Effector CD8-positive, alpha-beta T cell (primary cell): ENCODE measurements around the gene GRK3.
A peak's percentile ranks its signal among the peaks of the same experiment; 100 is the strongest.
"Not testable (repeated sequence)": the region's sequence is repeated elsewhere in the genome, so short reads cannot be mapped to it uniquely, and the experiment has no call there.

Experiments used
- DNase-seq: peaks from one replicate; lab custom pipeline; 2025; lab: John Stamatoyannopoulos, UW
- total RNA-seq, 4 experiments: gene quantifications; one replicate each; lab custom pipeline; 2026; lab: John Stamatoyannopoulos, UW

GRK3 gene
- 8.2 to 11.8 (median 10.2) reads per million in 4 experiments for total RNA-seq

DNA sequence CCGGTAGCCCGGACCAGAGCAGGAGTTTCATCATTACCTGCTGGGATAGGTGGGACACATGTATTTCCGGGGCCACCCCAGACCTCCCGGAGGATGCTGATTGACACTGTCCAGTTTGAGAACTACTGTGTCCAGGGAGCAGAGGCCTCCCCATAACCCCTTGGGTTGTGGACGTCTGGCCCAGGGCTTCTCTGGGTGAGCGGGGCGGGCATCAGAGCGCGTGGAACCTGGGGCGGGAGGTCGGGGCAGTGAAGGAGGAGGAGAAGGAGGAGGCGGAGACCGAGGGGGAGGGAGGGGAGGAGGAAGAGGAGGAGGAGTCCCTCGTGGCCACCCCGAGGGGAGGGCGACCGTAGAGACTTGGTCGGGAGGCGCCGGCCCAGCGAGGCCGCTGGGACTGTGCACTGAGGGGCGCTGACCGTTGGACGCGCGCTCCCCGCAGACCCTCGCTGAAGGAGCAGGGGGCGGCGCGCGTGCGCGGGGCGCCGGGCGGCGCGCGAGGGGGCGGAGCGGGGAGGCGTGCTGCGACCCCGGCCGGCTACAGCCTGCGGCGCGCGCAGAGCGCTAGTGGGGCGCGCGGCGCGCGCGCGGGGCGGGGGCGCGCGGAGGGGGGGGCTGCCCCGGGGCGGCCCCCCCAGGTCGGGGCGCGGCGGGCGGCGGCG lies at the start of gene GRK3:
GRK3 (plus strand) TSS at position 356 of the 659 bp plus-strand sequence. CDS start 366 bp downstream, outside the sequence.
- DNase-seq = peak; percentile 18

DNA sequence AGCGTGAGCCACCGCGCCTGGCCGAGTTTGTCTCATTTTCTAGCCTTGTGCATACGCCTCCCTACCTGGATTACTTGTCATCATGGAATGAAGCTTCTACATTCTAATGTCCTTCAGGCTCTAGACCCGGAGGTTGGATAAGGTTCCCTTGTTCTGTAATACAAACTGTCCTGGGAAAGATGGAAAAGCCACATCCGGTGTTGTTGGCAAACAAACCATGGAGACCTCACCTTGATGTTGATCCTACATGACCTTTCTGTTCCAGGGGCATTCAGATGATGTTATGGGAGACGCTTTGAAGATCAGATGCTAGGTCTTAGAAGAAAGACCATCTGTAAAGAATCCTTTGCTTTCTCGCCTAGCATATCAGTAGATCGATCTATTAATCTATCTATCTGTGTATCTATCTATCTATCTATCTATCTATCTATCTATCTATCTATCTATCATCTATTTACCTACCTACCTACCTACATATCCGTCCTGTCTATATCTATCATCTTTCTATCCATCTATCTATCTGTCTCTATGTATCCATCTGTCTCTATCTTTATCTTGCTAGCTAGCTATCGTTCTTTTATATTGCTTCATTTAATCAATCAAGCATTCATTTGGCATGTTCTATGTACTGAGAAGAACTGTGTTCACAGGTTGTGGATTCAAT lies 46.3 kb upstream of the GRK3 start:
- no peak for DNase-seq

DNA sequence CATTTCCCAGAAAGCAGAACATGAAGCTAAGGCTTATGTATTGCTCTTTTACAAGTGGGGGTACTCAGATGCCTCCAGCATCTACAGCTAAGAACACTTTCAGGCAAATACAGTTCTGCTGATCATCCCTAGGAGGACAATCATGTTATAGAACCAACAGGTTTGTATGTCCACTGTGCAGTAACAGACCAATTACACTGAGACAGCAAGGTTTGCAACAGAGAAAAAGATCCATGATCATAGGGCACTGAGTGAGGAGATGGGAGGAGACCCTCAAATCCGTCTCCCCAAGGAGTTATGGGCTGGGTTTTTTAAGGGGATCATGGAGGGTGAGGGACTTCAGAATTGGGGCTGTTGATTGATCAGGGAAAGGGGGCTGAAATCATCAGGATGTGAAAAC lies 39.1 kb upstream of the GRK3 start:
- no peak for DNase-seq

DNA sequence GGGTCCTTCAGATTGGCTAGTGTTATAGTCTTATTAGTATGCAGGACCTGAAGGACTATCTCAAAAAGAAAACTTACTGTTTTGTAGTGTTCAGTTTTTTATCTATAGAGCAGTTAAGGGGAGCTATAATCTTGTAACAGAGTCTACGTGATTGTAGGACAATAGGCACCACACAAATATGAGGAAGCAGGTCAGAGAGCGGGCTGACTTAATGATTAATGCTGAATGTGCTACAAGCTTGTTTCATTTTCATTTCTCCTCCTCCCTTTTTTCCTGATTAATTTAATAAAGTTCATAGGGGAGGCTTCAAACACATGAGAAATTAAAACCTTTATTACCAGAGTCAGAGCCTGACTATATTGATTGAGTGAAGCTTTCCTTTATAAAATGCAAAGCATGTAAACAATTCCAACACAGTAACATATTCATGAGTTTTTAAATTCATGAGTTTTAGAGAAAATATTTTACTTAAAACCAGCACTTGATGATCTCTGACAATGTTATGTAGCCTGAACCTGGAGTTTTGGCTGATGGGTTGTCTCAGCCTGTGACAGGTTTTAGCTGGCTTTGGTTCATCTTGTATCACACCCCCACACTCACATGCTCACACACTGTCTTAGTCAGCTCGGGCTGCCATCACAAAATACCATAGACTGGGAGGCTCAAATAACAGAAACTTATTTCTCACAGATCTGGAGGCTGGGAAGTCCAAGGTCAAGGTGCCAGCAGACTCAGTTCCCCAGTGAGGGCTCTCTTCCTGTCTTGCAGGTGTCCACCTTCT lies 38.5 kb upstream of the GRK3 start:
- not testable (repeated sequence) for DNase-seq

DNA sequence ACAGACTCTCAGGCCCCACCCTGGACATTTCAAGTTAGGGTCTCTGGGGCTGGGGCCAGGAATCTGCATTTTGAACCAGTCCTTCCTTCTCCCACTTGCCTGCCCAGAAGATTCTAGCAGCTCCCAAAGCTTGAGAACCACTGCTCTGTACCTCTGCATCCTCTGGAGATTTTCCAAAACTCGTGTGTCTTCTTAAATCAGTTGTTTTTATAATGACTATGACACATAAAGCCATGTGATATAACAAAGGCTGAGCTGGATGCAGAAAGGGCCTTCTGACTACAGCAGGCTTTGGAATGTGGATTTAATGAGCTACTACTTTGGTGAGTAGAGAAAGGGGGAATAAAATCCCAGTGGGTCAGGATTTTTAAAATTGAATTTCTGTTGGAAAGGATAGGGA lies 37.5 kb upstream of the GRK3 start:
- DNase-seq = not testable (repeated sequence)

DNA sequence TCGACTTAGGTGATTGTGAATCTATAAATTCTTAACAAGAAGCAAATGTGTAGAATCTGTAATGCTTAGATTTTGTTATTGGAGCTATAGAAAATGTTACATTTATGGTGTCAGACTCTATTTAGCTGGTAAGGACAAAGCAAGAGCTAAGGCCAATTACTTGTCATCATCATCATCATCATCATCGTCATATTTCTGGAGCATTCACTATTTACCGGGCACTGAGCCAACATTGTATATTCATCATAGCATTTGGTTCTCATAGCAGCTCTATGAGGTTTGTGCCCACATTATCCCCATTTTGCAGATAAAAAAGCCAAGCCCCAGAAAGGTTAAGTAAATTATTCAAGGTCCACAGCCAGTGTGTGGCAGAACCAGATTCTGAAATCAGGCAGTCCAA lies 36.4 kb upstream of the GRK3 start:
- DNase-seq = not testable (repeated sequence)

DNA sequence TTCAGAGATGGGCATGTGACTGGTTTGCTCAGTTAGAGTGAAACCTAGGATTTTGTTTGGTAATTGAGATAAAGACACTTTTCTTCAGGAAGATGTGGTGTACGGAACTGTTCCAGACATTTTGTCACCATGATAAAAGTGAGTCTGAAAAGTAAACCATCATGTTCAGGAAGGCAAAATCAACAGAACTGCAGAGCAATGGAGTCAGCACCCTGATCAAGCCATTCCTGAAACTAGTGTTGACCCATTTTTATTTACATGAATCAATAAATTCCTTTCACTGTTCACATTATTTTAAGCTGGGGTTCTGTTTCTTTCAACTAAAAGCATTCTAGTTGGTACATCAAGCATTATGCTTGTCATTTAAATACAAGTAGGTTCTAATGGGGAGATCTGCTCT lies 35.4 kb upstream of the GRK3 start:
- DNase-seq = not testable (repeated sequence)

DNA sequence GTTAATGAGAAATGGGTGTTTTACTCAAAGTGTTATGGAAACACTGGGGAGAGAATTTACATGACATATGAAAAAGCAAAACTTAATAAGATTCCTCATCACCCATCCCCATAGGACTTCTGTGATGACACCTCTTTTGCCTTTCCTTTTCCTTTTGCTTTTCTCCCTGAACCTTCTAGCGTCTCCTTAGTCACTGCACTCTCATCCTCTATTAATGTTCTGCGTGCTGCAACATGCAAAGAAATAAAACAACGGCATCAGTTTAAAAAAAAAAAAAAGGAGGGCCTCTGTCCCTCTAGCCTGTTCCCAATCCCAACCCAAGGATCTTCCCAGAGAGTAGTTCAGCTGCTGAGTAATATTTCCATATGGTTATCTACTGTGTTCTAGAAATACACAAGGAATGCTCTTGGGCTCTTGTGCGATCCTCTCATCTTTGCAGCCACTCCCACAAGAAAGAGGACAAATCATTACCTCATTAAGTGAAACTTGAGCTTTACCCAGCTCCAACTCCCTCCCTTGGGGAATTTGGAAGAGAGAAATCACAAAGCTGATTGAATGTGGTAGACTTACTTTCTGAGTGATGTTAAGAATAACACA lies 34.8 kb upstream of the GRK3 start:
- not testable (repeated sequence) for DNase-seq

DNA sequence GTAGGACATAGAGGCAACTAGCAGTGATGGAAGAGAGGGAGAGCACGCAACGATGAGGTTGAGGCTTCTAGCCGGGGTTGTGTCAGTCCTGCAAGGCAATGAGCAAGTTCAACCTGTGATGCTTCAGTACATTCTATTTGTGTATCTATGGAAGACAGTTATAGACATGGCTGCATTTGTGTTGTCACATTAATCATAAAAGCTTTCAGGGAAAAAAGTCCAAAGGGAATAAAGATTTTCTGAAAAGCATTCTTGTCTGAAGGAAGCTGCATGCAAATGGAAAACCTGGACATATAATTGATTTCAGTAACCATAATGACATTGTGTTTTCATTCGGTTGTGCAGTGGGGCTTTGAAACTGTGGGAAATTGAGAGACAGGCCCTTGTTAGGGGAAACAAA lies 32.8 kb upstream of the GRK3 start:
- DNase-seq = not testable (repeated sequence)

DNA sequence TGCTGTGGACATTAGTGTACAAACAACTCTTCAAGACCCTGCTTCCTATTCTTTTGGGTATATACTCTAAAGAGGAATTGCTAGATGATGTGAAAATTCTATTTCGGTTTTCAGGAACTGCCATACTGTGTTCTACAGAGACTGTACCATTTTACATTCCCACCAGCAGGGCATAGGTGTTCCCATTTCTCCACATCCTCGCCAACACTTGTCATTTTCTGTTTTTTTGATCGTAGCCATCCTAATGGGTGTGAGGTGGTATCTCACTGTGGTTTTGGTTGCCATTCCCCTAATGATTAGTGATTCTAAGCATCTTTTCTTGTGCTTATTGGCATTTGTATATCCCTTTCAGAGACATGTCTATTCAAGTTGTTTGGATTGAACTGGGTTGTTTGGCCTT lies 29.8 kb upstream of the GRK3 start:
- no peak for DNase-seq

DNA sequence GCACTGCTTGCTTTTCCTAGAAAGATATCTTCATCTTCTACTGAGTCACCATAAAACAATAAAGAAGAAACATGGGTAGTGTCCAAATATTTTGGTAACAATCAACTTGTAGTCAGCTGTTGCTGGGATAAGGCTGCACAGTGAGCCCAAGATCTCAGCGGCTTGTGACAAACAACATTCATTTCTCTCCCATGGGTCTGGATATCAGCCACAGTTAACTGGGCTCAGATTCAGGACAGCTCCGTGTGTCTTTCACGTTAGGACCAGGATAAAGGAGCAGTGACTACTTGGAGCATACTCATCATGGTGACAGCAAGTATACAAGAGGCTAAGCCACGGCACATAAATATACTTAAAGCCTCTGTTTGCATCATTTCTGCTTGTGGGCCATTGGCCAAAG lies 27.9 kb upstream of the GRK3 start:
- no peak for DNase-seq

DNA sequence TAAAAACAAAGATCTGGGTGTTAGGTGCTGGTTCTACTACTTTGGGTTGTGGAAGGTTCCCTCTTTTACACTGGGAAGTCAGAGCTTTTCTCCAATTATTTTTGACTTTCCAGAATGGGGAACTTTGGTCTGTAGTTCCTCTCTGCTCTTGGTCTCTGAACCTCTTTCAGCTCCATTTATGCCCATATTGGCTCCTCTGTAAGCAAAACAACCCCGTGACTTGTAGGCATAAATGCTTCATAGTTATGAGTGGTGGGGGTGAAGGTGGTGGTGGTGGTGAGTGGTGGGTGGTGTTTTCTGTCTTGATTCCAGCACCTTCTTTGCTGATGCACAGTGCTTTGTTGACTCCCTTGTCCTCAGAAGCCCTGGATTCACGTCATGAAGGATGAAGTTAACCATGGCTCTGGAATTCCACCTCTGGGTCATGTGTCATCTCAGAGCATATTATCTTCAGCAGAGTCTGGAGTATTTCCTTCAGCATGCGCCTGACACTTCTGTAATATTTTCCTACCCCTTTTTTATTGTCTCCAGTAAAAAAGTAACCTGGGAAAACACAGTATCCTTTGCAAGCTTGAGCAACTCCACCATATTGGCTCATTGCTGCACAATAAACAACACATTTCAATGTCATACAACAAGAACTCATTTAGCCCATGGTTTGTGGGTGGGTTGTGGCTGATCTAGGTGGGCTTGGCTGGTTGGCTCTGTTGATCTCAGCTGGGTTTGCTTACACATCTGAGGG lies 24.1 kb upstream of the GRK3 start:
- DNase-seq = no peak

DNA sequence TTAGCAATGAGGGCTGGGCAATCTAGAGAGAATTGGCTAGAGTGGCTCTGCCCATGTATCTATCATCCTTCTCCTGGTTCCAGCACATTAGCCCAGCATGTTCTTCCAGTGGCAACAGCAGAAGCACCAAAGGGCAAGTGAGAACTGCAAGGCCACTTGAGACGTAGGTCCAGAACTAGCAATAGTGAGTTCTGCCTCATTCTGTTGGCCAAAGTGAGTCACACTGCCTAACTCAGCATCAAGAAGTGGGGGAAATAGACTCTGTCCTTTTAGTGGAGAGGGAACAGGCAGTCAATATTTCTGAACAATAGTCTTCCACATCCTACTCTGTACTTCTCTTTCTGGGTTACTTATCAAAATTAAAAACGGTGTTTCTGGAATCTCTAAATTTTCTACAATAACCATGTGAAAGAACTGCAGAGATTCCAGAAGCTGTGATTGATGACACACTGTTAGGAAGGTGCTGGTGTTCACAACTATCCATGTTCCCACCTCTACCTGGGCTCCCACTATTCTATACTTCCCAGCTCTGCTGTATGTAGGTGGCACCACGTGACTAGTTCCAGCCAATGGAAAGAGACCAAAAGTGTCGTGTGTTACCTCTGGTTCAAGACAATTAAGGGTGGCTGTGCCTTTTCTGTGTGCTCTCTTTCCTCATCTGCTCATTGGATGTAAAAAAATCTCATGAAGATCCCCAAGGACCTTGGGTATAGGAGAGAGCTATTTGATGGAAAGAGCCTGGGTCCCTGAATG lies 23.4 kb upstream of the GRK3 start:
- DNase-seq = no peak

DNA sequence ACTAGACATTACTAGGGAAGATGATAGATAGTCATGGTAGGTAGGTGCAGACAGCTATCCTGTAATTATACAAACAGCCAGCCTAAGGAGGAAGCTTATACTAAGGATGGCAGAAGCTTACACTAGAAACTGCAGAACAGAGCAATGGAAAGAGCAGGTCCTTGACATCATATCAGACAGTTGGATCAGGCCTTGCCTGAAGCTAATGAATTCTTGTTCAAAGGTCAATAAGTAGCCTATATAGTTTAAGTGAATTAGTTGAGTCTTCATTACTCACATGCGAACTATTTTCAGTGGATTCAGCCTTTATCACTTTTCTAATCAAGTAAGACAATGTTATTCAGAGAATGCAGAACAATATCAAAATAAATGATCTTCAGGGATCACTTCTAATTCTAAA lies 22.3 kb upstream of the GRK3 start:
- no peak for DNase-seq

DNA sequence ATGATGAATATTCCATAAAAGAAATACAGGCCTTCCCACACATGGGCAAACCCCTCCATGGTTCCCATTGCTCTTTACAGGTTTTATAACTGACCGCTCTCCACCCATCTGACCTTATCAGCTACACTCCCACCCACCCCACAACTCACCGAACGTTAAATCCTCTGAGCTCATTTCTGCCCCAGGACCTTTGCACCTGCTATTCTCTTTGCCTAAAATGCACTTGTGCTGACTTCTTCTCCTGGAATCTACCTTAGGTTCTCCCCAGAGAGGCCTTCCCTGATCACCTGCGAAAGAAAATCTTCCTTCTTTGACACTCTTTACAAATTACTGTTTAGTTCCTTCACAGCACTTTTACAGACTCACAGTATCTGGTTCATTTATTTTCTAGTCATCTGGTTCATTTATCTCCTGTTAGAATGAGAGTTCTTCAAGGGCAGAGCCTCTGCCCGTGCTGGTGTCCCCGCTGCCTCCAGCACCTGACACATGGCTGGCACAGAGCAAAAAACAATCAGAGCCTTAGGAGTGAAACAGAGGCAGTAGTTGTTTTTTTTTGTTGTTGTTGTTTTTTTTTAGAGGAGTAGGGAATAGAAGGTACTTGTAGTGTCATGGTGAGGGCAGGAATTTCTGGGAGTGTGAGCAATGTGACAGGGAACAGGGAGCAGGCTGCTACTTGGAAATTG lies 21.6 kb upstream of the GRK3 start:
- DNase-seq = no peak

DNA sequence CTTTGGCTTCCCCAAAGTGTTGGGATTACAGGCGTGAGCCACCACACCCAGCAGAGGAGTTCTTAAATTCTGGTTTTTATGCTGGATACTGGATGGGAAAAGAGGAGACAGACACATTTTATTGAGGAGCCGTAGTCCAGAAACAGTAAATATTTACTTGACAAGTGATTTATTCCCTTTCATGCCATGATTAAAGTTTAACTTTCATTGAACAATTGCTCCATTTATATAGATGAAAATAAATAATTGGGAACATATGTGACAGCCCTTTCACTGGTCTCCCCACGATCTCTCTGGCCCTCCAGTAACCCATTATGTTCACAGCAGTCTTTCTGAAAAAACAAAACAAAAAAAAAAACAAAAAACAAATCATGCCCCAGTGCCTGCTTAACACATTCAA lies 19.3 kb upstream of the GRK3 start:
- no peak for DNase-seq

DNA sequence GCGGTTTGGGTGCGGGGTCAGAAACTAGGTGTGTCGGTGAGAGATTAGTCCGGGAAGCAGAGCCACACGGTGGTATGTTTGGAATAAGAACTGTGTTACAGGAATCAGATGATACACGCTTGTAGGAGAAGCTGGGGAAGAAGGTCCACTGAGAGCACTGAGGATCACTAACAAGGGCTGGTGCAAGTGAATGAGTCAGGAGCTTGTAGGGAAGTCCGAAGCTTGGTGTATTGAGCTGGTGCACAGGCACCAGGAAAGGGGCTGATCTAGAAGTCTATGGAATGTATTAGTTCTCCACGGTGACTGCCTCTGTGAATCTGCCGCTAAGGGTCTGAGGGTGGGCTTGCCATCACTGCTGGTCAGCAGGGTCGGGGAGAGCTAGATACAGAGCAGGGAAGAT lies 18.8 kb upstream of the GRK3 start:
- DNase-seq = no peak

DNA sequence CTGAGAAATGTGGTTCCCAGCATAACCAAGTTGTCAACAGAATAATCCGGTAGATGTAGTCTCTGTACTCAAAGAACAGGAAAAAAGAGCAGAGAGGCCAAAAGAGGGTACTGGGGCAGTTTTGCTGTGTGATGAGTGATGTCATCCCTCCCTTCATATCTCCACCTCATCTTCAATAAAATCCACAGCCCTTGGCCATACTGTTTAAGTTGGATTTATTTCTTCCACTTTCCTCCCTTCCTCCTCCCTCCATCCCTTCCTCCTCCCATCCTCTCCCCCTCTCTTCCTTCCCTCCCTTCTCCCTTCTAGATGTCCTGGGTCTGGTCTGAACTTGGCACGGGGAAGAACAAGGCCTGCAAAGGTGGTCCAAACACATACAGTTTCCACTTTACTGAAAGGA lies 18.2 kb upstream of the GRK3 start:
- DNase-seq = no peak

DNA sequence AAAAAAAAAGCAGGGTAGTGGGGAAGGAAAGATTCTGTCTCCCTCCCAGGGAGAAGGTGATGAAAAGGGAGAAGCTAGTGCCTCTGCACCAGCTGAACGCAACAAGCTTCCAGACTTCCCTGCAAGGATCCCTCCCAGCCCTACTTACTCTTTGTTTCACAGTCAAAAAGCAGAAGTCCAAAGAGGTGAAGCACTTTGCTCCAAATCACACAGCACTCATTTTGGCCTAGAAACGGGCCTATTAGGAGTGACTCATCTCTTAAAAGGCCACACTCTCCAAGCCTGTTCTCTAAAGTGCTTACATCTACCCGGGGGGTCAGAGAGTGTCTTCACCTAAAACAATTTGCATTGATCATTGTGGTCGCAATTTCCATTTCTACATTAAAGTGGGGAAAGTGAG lies 17.7 kb upstream of the GRK3 start:
- no peak for DNase-seq

DNA sequence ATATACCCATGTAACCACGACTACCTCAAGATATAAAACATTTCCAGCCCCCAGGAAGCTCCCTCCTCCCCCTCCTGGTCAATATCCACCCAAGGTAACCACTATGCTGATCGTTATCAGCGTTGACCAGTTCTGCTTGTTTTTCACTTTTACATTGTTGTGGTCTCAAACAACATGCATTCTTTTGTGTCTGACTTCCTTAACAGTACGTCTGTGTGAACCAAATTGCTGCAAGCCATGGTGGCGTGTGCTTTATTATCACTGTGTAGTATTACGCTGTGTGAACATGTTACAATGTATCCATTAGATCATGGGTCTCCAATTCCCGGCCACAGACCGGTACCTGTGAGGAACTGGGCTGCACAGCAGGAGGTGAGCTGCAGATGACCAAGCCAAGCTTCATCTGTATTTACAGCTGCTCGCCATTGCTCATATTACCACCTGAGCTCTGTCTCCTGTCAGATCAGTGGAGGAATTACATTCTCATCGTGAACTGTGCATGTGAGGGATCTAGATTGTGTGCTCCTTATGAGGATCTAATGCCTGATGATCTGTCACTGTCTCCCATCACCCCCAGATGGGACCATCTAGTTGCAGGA lies 15.5 kb upstream of the GRK3 start:
- no peak for DNase-seq
